Large intestine (tissue), 3 donors: Measurements from ENCODE around the gene INSYN2A. TPM values are rescaled to one million over a fixed set of nuclear protein-coding genes. Genes with fewer than 3 reads are reported as not detected.

Experiments used
- DNase-seq, 2 donors: peaks; one replicate each; pipeline versions ENCODE4 v3.0.0 to v3.0.0-alpha.2; 2013
- H3K27ac ChIP-seq: one replicate; pipeline ENCODE4 v1.5.1; 2013; ENCODE audit warnings: low read length
- H3K27me3 ChIP-seq: 2 replicates; pipeline ENCODE4 v1.6.1; 2013; ENCODE audit warnings: low read length; ENCODE audit not compliant: control insufficient read depth, insufficient read depth
- H3K36me3 ChIP-seq: 2 replicates; pipeline ENCODE4 v1.6.1; 2013; ENCODE audit warnings: low read length; ENCODE audit not compliant: control insufficient read depth, insufficient read depth
- H3K4me1 ChIP-seq: one replicate; pipeline ENCODE4 v1.6.1; 2013; ENCODE audit warnings: low read length; ENCODE audit not compliant: control insufficient read depth, insufficient read depth
- H3K4me3 ChIP-seq: one replicate; pipeline ENCODE4 v1.5.1; 2013; ENCODE audit warnings: low read length
- H3K9me3 ChIP-seq: one replicate; pipeline ENCODE4 v1.6.1; 2013; ENCODE audit warnings: mild to moderate bottlenecking, low read depth, low read length, moderate library complexity; ENCODE audit not compliant: control insufficient read depth
- WGBS: methylation state at CpG from one replicate; pipeline ENCODE4 v1.1.5; 2013; ENCODE audit warnings: low lambda C conversion rate; ENCODE audit not compliant: insufficient coverage; 5-methylcytosine and 5-hydroxymethylcytosine counted together
- polyA plus RNA-seq: library from polyadenylated mRNA; unstranded; fragments of 120-200 nt; gene quantifications from one replicate; pipeline ENCODE4 v1.2.1, GENCODE V29; 2013

The INSYN2A gene
- polyA plus RNA-seq, 1 donor, result 0.57 TPM

- Histone ChIP-seq H3K27ac (no peak overlapping the region), H3K27me3 (no peaks in the 10 kb centered on the region), H3K4me1 (no peaks in the 10 kb centered on the region), H3K4me3 (no peak overlapping the region), H3K36me3 (no peaks in the 10 kb centered on the region), H3K9me3 (no peaks in the 10 kb centered on the region)
- DNase-seq, result no peak
- WGBS, result 100% methylated on average over 2 of the region's 3 CpGs
These were observed 24.9 kb upstream of the INSYN2A start for GRCh38 chr10:127221281-127221680.

GRCh38 chr10:127218658-127219057, 22.3 kb upstream of the INSYN2A start:
- no peak overlapping the region for H3K27ac ChIP-seq

GRCh38 chr10:127216786-127217185, 20.4 kb upstream of the INSYN2A start:
- WGBS, result no CpG with 5 or more reads among the region's 3 CpGs
- H3K4me3 ChIP-seq, result no peak overlapping the region
- no peak for DNase-seq
- H3K27me3 ChIP-seq, result no peaks in the 10 kb centered on the region
- H3K36me3 ChIP-seq, result no peaks in the 10 kb centered on the region
- no peaks in the 10 kb centered on the region for H3K4me1 ChIP-seq
- H3K9me3 ChIP-seq, result no peaks in the 10 kb centered on the region
- H3K27ac ChIP-seq, result no peak overlapping the region

More at GRCh38 chr10:127218658-127219057, 22.3 kb upstream of the INSYN2A start:
- WGBS, result no CpG with 5 or more reads among the region's 3 CpGs
- no peak overlapping the region for H3K4me3 ChIP-seq
- H3K36me3 ChIP-seq, result no peaks in the 10 kb centered on the region
- no peak for DNase-seq
- no peaks in the 10 kb centered on the region for H3K27me3 ChIP-seq
- no peaks in the 10 kb centered on the region for H3K4me1 ChIP-seq
- no peaks in the 10 kb centered on the region for H3K9me3 ChIP-seq

GRCh38 chr10:127216274-127216673, 19.9 kb upstream of the INSYN2A start:
- H3K36me3 ChIP-seq, result no peaks in the 10 kb centered on the region
- no peaks in the 10 kb centered on the region for H3K4me1 ChIP-seq
- DNase-seq, result no peak
- no peak overlapping the region for H3K27ac ChIP-seq
- no peaks in the 10 kb centered on the region for H3K27me3 ChIP-seq
- 100% methylated on average over 1 of the region's 5 CpGs for WGBS
- no peaks in the 10 kb centered on the region for H3K9me3 ChIP-seq
- no peak overlapping the region for H3K4me3 ChIP-seq

GRCh38 chr10:127215866-127216265, 19.5 kb upstream of the INSYN2A start:
- Histone ChIP-seq H3K27me3 (no peaks in the 10 kb centered on the region), H3K36me3 (no peaks in the 10 kb centered on the region), H3K4me3 (no peak overlapping the region), H3K4me1 (no peaks in the 10 kb centered on the region), H3K27ac (no peak overlapping the region), H3K9me3 (no peaks in the 10 kb centered on the region)
- no CpG with 5 or more reads among the region's 4 CpGs for WGBS
- DNase-seq, result no peak

- H3K4me3 ChIP-seq, result no peak overlapping the region
- no peaks in the 10 kb centered on the region for H3K9me3 ChIP-seq
- H3K4me1 ChIP-seq, result no peaks in the 10 kb centered on the region
- no peak for DNase-seq
- no CpG with 5 or more reads among the region's 7 CpGs for WGBS
- H3K27me3 ChIP-seq, result no peaks in the 10 kb centered on the region
- no peak overlapping the region for H3K27ac ChIP-seq
- no peaks in the 10 kb centered on the region for H3K36me3 ChIP-seq
These were observed 14.6 kb upstream of the INSYN2A start for GRCh38 chr10:127210936-127211466.

- no peaks in the 10 kb centered on the region for H3K4me1 ChIP-seq
These were observed 10.7 kb upstream of the INSYN2A start for GRCh38 chr10:127207081-127207480.

GRCh38 chr10:127203067-127203466, 6.7 kb upstream of the INSYN2A start:
- DNase-seq, result no peak
- H3K27ac ChIP-seq, result no peak overlapping the region
- H3K4me3 ChIP-seq, result no peak overlapping the region
- no peaks in the 10 kb centered on the region for H3K9me3 ChIP-seq
- H3K4me1 ChIP-seq, result no peaks in the 10 kb centered on the region
- WGBS, result 97% methylated on average over 6 of the region's 7 CpGs
- peaks cover 2% of the 10 kb centered on the region for H3K36me3 ChIP-seq
- H3K27me3 ChIP-seq, result peaks cover under 1% of the 10 kb centered on the region

More at GRCh38 chr10:127207081-127207480, 10.7 kb upstream of the INSYN2A start:
- Histone ChIP-seq H3K36me3 (peaks cover 2% of the 10 kb centered on the region), H3K4me3 (no peak overlapping the region), H3K27ac (no peak overlapping the region), H3K27me3 (no peaks in the 10 kb centered on the region), H3K9me3 (no peaks in the 10 kb centered on the region)
- no CpG with 5 or more reads among the region's 2 CpGs for WGBS
- no peak for DNase-seq

GRCh38 chr10:127200646-127201045, 4.3 kb upstream of the INSYN2A start:
- Histone ChIP-seq H3K27me3 (peaks cover 13% of the 10 kb centered on the region), H3K36me3 (peaks cover 2% of the 10 kb centered on the region), H3K4me3 (no peak overlapping the region), H3K27ac (no peak overlapping the region), H3K9me3 (no peaks in the 10 kb centered on the region), H3K4me1 (peaks cover 4% of the 10 kb centered on the region)
- no CpG with 5 or more reads among the region's 8 CpGs for WGBS
- DNase-seq, result no peak

GRCh38 chr10:127198721-127199120, 2.3 kb upstream of the INSYN2A start:
- H3K9me3 ChIP-seq, result no peaks in the 10 kb centered on the region
- WGBS, result 95% methylated on average over 2 of the region's 2 CpGs
- no peaks in the 10 kb centered on the region for H3K36me3 ChIP-seq
- H3K4me1 ChIP-seq, result peaks cover 4% of the 10 kb centered on the region
- no peak for DNase-seq
- H3K4me3 ChIP-seq, result no peak overlapping the region
- H3K27me3 ChIP-seq, result peaks cover 29% of the 10 kb centered on the region
- H3K27ac ChIP-seq, result no peak overlapping the region

- no peak overlapping the region for H3K27ac ChIP-seq
- H3K4me3 ChIP-seq, result no peak overlapping the region
- peaks cover 4% of the 10 kb centered on the region for H3K4me1 ChIP-seq
- peaks cover 34% of the 10 kb centered on the region for H3K27me3 ChIP-seq
- no peaks in the 10 kb centered on the region for H3K9me3 ChIP-seq
- no peaks in the 10 kb centered on the region for H3K36me3 ChIP-seq
- DNase-seq, result no peak
- no CpG with 5 or more reads among the region's 5 CpGs for WGBS
These were observed 1.9 kb upstream of the INSYN2A start for GRCh38 chr10:127198307-127198706.
